ENCODE results near the gene AGPAT3.
A peak's percentile ranks its signal among the peaks of the same experiment; 100 is the strongest.

Gene AGPAT3

DNA sequence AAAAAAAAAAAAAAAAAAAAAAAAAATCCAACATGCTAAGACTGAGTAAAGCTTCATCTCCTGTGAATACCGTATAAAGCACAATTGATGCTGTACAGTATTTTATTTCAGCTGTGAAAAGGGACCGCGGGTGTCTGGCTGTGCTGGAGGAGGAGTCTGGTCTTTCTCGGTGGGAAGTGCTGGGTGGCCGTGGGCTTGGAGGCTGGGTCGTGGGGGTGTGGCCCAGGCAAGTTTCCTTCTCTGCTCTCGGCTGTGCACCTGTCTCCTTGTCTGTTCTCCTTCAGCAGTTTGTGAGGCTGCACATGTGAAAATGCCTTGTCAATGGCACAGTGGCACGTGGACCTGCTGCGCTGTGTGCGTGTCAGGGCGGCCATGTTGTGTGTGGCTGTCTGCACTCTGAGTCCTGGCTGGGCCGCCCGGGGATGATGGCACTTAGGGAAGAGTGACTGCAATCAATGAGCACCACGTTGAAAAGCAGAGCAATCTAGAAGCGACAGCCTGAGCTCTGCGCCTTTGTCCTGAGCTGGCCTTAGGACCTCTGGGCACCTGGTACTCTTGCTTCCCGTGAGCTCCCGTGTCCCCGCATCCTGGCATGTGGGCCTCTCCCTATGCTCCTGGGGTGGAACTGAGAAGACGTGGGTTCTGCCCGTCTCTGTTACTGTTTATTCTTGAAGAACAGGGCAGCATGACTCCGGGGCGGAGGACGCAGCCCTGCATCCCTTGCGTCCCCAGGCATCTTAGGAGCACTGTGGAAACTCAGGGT is 14.5 kb downstream of the AGPAT3 start:
- ChIA-PET POLR2A (interaction anchor here (0.6 to 1.0 kb wide), 2 partner anchors 15 to 18 kb away, joined by 3 to 5 read pairs; no protein-coding TSS in a partner anchor), CTCF (interaction anchor here (1.3 to 2.3 kb wide), 2 partner anchors 12 to 62 kb away, joined by 3 to 5 read pairs; no protein-coding TSS in a partner anchor)
- H3K27ac ChIP-seq (ENCODE audit: extremely low read depth, low read depth, low read length), result no peak overlapping the region
- no peaks in the 10 kb centered on the region for H3K9me3 ChIP-seq (ENCODE audit: control insufficient read depth, insufficient read depth, low read depth, low read length)
- TF ChIP-seq EGR2 (tag by site-specific recombination; IDR thresholded peaks at IDR 0.05; ENCODE audit: low read depth), result peak; percentile 75
- TF ChIP-seq SP3 (tag by site-specific recombination; IDR thresholded peaks at IDR 0.05), result no peak
- peak; percentile 56 for TF ChIP-seq ZFHX2 (tag by site-specific recombination; conservative IDR thresholded peaks at IDR 0.05)
- TF ChIP-seq KLF9 (tag by site-specific recombination; IDR thresholded peaks at IDR 0.05; ENCODE audit: low read depth), result peak; percentile 46; the same call in 1 of the 2 replicates
- H3K4me1 ChIP-seq (ENCODE audit: control insufficient read depth, insufficient read depth, low read length), result peaks cover 6% of the 10 kb centered on the region
- H3K4me3 ChIP-seq (ENCODE audit: low read depth, low read length), result no peak overlapping the region
- peaks cover 9 to 15% of the 10 kb centered on the region in 2 experiments; a peak in 2 of 3 replicates for H3K36me3 ChIP-seq (ENCODE audit: control insufficient read depth in 2 of 2, insufficient read depth in 1 of 2, low read length in 2 of 2)

DNA sequence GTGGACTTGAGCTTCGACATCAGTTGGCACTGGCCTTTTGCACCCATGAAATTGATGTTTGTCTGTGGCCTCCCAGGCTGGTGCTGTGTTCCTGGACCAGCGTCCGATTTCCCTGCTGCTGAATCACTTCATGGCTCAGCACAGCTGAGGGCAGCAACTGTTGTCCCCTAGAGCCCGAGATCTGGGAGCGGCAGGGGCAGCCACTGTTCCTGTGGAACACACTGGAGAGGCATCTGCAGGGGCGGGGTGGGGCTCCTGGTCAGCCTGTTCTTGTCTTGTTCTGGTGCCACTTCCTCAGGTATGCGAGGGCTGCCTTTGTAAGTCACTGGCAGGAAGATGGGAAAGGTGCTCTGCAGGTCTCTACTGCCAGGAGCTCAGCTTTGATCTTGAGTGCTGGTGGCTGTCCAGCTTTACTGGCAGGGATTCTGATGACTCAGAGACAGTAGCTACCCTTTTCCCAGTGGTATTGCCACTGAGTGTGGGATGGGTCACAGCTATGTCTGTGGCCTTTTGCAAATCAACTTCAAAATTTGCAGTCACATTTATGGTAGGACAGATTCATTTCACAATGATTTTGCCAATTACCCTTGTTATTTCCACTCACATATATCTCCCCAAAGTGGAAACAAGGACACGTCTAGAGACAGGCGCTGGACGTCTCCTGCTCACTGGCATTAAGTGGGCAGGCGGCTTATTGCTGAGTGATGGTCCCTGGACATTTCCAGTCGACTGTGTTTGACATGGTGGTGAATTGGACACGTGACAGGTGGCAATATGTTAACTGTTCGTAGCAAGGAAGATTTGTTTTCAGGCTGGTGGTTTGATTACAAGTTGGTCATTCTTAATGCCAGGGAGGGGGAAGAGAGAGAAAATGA is 15.3 kb downstream of the AGPAT3 start:
- peaks cover 11% of the 10 kb centered on the region for H3K4me1 ChIP-seq (ENCODE audit: control insufficient read depth, insufficient read depth, low read length)
- H3K4me3 ChIP-seq (ENCODE audit: low read depth, low read length), result no peak overlapping the region
- H3K36me3 ChIP-seq (ENCODE audit: control insufficient read depth in 2 of 2, insufficient read depth in 1 of 2, low read length in 2 of 2), result peaks cover 9% of the 10 kb centered on the region in 2 experiments; a peak in 2 of 3 replicates
- CTCF ChIA-PET, result interaction anchor here (1.3 to 2.3 kb wide), 2 partner anchors 12 to 61 kb away, joined by 3 to 5 read pairs; no protein-coding TSS in a partner anchor
- POLR2A ChIA-PET, result interaction anchor here (0.6 to 1.0 kb wide), 2 partner anchors 16 to 18 kb away, joined by 3 to 5 read pairs; no protein-coding TSS in a partner anchor
- no peaks in the 10 kb centered on the region for H3K9me3 ChIP-seq (ENCODE audit: control insufficient read depth, insufficient read depth, low read depth, low read length)
- no peak overlapping the region for H3K27ac ChIP-seq (ENCODE audit: extremely low read depth, low read depth, low read length)
- TF ChIP-seq ZIC2 (tag by site-specific recombination; IDR thresholded peaks at IDR 0.05), result 0 out of 2 replicates have a peak, but pooled peaks have one; percentile 13
- TF ChIP-seq, protein P1, sequence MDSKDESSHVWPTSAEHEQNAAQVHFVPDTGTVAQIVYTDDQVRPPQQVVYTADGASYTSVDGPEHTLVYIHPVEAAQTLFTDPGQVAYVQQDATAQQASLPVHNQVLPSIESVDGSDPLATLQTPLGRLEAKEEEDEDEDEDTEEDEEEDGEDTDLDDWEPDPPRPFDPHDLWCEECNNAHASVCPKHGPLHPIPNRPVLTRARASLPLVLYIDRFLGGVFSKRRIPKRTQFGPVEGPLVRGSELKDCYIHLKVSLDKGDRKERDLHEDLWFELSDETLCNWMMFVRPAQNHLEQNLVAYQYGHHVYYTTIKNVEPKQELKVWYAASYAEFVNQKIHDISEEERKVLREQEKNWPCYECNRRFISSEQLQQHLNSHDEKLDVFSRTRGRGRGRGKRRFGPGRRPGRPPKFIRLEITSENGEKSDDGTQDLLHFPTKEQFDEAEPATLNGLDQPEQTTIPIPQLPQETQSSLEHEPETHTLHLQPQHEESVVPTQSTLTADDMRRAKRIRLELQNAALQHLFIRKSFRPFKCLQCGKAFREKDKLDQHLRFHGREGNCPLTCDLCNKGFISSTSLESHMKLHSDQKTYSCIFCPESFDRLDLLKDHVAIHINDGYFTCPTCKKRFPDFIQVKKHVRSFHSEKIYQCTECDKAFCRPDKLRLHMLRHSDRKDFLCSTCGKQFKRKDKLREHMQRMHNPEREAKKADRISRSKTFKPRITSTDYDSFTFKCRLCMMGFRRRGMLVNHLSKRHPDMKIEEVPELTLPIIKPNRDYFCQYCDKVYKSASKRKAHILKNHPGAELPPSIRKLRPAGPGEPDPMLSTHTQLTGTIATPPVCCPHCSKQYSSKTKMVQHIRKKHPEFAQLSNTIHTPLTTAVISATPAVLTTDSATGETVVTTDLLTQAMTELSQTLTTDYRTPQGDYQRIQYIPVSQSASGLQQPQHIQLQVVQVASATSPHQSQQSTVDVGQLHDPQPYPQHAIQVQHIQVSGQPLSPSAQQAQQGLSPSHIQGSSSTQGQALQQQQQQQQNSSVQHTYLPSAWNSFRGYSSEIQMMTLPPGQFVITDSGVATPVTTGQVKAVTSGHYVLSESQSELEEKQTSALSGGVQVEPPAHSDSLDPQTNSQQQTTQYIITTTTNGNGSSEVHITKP (tag by site-specific recombination; IDR thresholded peaks at IDR 0.05), result peak; percentile 69
- no peak for TF ChIP-seq KLF10 (tag by site-specific recombination; IDR thresholded peaks at IDR 0.05)
- peak; percentile 100 for TF ChIP-seq OSR2 (tag by site-specific recombination; IDR thresholded peaks at IDR 0.05)
- no peak for TF ChIP-seq ZNF555 (tag by site-specific recombination; conservative IDR thresholded peaks at IDR 0.05)
- TF ChIP-seq ZNF768 (tag by site-specific recombination; IDR thresholded peaks at IDR 0.05), result no peak
- TF ChIP-seq, protein P2, sequence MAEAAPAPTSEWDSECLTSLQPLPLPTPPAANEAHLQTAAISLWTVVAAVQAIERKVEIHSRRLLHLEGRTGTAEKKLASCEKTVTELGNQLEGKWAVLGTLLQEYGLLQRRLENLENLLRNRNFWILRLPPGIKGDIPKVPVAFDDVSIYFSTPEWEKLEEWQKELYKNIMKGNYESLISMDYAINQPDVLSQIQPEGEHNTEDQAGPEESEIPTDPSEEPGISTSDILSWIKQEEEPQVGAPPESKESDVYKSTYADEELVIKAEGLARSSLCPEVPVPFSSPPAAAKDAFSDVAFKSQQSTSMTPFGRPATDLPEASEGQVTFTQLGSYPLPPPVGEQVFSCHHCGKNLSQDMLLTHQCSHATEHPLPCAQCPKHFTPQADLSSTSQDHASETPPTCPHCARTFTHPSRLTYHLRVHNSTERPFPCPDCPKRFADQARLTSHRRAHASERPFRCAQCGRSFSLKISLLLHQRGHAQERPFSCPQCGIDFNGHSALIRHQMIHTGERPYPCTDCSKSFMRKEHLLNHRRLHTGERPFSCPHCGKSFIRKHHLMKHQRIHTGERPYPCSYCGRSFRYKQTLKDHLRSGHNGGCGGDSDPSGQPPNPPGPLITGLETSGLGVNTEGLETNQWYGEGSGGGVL (tag by site-specific recombination; IDR thresholded peaks at IDR 0.05), result no peak
- no peak for TF ChIP-seq ZNF785 (tag by site-specific recombination; IDR thresholded peaks at IDR 0.05)
- TF ChIP-seq ZNF341 (tag by site-specific recombination; IDR thresholded peaks at IDR 0.05; ENCODE audit: low read depth), result no peak
- TF ChIP-seq ZSCAN23 (tag by site-specific recombination; IDR thresholded peaks at IDR 0.05), result no peak
- TF ChIP-seq, protein P3, sequence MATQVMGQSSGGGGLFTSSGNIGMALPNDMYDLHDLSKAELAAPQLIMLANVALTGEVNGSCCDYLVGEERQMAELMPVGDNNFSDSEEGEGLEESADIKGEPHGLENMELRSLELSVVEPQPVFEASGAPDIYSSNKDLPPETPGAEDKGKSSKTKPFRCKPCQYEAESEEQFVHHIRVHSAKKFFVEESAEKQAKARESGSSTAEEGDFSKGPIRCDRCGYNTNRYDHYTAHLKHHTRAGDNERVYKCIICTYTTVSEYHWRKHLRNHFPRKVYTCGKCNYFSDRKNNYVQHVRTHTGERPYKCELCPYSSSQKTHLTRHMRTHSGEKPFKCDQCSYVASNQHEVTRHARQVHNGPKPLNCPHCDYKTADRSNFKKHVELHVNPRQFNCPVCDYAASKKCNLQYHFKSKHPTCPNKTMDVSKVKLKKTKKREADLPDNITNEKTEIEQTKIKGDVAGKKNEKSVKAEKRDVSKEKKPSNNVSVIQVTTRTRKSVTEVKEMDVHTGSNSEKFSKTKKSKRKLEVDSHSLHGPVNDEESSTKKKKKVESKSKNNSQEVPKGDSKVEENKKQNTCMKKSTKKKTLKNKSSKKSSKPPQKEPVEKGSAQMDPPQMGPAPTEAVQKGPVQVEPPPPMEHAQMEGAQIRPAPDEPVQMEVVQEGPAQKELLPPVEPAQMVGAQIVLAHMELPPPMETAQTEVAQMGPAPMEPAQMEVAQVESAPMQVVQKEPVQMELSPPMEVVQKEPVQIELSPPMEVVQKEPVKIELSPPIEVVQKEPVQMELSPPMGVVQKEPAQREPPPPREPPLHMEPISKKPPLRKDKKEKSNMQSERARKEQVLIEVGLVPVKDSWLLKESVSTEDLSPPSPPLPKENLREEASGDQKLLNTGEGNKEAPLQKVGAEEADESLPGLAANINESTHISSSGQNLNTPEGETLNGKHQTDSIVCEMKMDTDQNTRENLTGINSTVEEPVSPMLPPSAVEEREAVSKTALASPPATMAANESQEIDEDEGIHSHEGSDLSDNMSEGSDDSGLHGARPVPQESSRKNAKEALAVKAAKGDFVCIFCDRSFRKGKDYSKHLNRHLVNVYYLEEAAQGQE (tag by site-specific recombination; IDR thresholded peaks at IDR 0.05), result peak; percentile 92
- no peak for TF ChIP-seq GLIS1 (tag by site-specific recombination; IDR thresholded peaks at IDR 0.05)
- TF ChIP-seq SP2 (tag by site-specific recombination; IDR thresholded peaks at IDR 0.05), result no peak
- TF ChIP-seq ZBTB17 (tag by site-specific recombination; IDR thresholded peaks at IDR 0.05), result peak; percentile 29; the same call in 1 of the 2 replicates
- TF ChIP-seq ZNF366 (tag by site-specific recombination; conservative IDR thresholded peaks at IDR 0.05), result 0 out of 2 replicates have a peak, but pooled peaks have one; percentile 20
- no peak for TF ChIP-seq ZNF274 (IDR thresholded peaks at IDR 0.05; ENCODE audit: low read length)
- no peak for TF ChIP-seq ZNF274 (tag by site-specific recombination; IDR thresholded peaks at IDR 0.05; ENCODE audit: borderline replicate concordance)
- TF ChIP-seq ZNF623 (tag by site-specific recombination; IDR thresholded peaks at IDR 0.05), result no peak
- peak; percentile 89 for TF ChIP-seq ZNF600 (tag by site-specific recombination; IDR thresholded peaks at IDR 0.05)
- peak; percentile 8; the same call in 1 of the 2 replicates for TF ChIP-seq IKZF3 (tag by site-specific recombination; IDR thresholded peaks at IDR 0.05)
